GM18526 (cell line): ENCODE data around the gene PIM3.
A peak's percentile ranks its signal among the peaks of the same experiment; 100 is the strongest.

ENCODE experiments used
- POLR2A ChIP-seq: IDR thresholded peaks from 3 replicates; pipeline ENCODE4 v1.6.1; 2011; ENCODE audit not compliant: insufficient read length; ENCODE audit errors: extremely low read depth

The PIM3 gene

GRCh38 chr22:49955581-49956417, 4.8 kb upstream of the PIM3 start:
- no peak for TF ChIP-seq POLR2A

GRCh38 chr22:49956418-49956770, 4.2 kb upstream of the PIM3 start:
- TF ChIP-seq POLR2A, result no peak

GRCh38 chr22:49956914-49957825, 3.4 kb upstream of the PIM3 start:
- no peak for TF ChIP-seq POLR2A

- TF ChIP-seq POLR2A, result no peak
These were observed 2.7 kb upstream of the PIM3 start for GRCh38 chr22:49957826-49958365.

GRCh38 chr22:49958366-49958921, 2.1 kb upstream of the PIM3 start:
- no peak for TF ChIP-seq POLR2A

- no peak for TF ChIP-seq POLR2A
These were observed 1.4 kb upstream of the PIM3 start for GRCh38 chr22:49958931-49959781.

GRCh38 chr22:49959782-49960158, 802 bp upstream of the PIM3 start:
- TF ChIP-seq POLR2A, result no peak

GRCh38 chr22:49961005-49961600, 531 bp downstream of the PIM3 start:
- TF ChIP-seq POLR2A, result no peak

- no peak for TF ChIP-seq POLR2A
These were observed 1.0 kb downstream of the PIM3 start for GRCh38 chr22:49961601-49962011.

GRCh38 chr22:49962012-49962750, 1.6 kb downstream of the PIM3 start:
- TF ChIP-seq POLR2A, result peak; percentile 46

- TF ChIP-seq POLR2A, result no peak
These were observed 2.4 kb downstream of the PIM3 start for GRCh38 chr22:49962751-49963646.

GRCh38 chr22:49963647-49964026, 3.1 kb downstream of the PIM3 start:
- TF ChIP-seq POLR2A, result no peak

- TF ChIP-seq POLR2A, result no peak
These were observed 3.8 kb downstream of the PIM3 start for GRCh38 chr22:49964136-49965090.
